Measurements from ENCODE around the gene PSMB11. TPM values are rescaled to one million over a fixed set of nuclear protein-coding genes. Genes with fewer than 3 reads are reported as not detected.

The PSMB11 gene
- total and polyA plus RNA-seq, 10 of the 15 experiments (the other 5 are each of a cell fraction or from before 2014, with no cell fraction given) = not detected

- POLR2A ChIA-PET = interaction anchor here (1.5 kb wide), 2 partner anchors 8 to 18 kb away, joined by 4 to 6 read pairs; partner anchors contain the start of genes ACIN1 and C14orf119
- FAIRE-seq (peak; percentile 92), DNase-seq (ENCODE audit: low read depth, low spot score) (no peak), ATAC-seq (peak; percentile 79)
- intact Hi-C loops (cut with micrococcal nuclease; ENCODE audit: unreplicated experiment) = no loop called here
- Histone ChIP-seq H3K9me3 (replicated peaks; ENCODE audit: control insufficient read depth, insufficient read depth, low read length) (no peaks in the 10 kb centered on the region), H4K20me1 (ENCODE audit: control insufficient read depth, insufficient read depth) (no peaks in the 10 kb centered on the region), H3K27me3 (replicated peaks in 1 of 2; ENCODE audit: control insufficient read depth in 2 of 2, insufficient read depth in 2 of 2, low read length in 1 of 2) (no peaks in the 10 kb centered on the region), H3K79me2 (ENCODE audit: control insufficient read depth, insufficient read depth, low read length) (no peaks in the 10 kb centered on the region), H3K4me1 (ENCODE audit: control insufficient read depth, insufficient read depth, low read length) (0 out of 2 replicates have a peak, but pooled peaks cover 1% of the 10 kb centered on the region), H3K4me3 (no peak overlapping the region), H3K9ac (ENCODE audit: control insufficient read depth, insufficient read depth, low read length) (no peak overlapping the region), H2AFZ (ENCODE audit: control insufficient read depth, low read depth, low read length) (no peak overlapping the region), H3K4me2 (ENCODE audit: control insufficient read depth, insufficient read depth) (no peak overlapping the region), H3K27ac (ENCODE audit: control insufficient read depth, insufficient read depth) (no peak overlapping the region), H3K36me3 (ENCODE audit: control insufficient read depth in 2 of 2, insufficient read depth in 2 of 2, low read length in 1 of 2) (peaks cover 25 to 60% of the 10 kb centered on the region in 2 experiments)
- SMC1A ChIA-PET (ENCODE audit: uncharacterized antibody, unreplicated experiment) = interaction anchor here (0.9 to 2.6 kb wide), 15 partner anchors 8 to 303 kb away, joined by 3 to 15 read pairs (median 4); partner anchors contain the start of genes ACIN1, C14orf119, CDH24 and PPP1R3E
- CTCF ChIA-PET = interaction anchor here (0.6 to 7.5 kb wide), 44 partner anchors 9 to 488 kb away, joined by 3 to 80 read pairs (median 4); partner anchors contain the start of genes ACIN1, AJUBA, C14orf119 and CDH24
- in situ Hi-C loops (cut with MboI) = no loop called here
- peak; percentile 38; the same call in 1 of the 2 replicates for TF ChIP-seq SMC3 (IDR thresholded peaks at IDR 0.05; ENCODE audit: borderline replicate concordance, low read length)
- TF ChIP-seq RAD21 (IDR thresholded peaks at IDR 0.05; ENCODE audit: insufficient read depth, low read depth, low read length) = peak; percentile 48; the same call in 1 of the 2 replicates
- no peak for TF ChIP-seq MYB (IDR thresholded peaks at IDR 0.05; ENCODE audit: borderline replicate concordance, low read depth, low read length)
- peak; percentile 49 to 60 (median 59) for TF ChIP-seq CTCF (IDR thresholded peaks at IDR 0.05 in 2 of 3, conservative IDR thresholded peaks at IDR 0.05 in 1 of 3; ENCODE audit: control insufficient read depth in 2 of 3, extremely low read depth in 1 of 3, insufficient read depth in 1 of 3, low read depth in 3 of 3, low read length in 3 of 3)
- 69% methylated on average over 5 of the region's 5 CpGs for WGBS (ENCODE audit: insufficient coverage, insufficient replicate concordance, low lambda C conversion rate, missing lambda C conversion rate)
- RAD21 ChIA-PET (ENCODE audit: unreplicated experiment) = interaction anchor here (1.1 to 3.2 kb wide), 6 partner anchors 8 to 104 kb away, joined by 3 to 19 read pairs (median 10); partner anchors contain the start of genes ACIN1 and C14orf119
- BruUV-seq (replicated peaks) = no TSS peak
Measured at GRCh38 chr14:23076785-23077408, 34.9 kb downstream of the PSMB11 start.
